ENCODE results near the gene TMEM95. TPM values are rescaled to one million over a fixed set of nuclear protein-coding genes. Genes with fewer than 3 reads are reported as not detected.
A peak's percentile ranks its signal among the peaks of the same experiment; 100 is the strongest.

Gene TMEM95
- total RNA-seq, 1 experiment from 2014 or later, result not detected

- H3K79me2 ChIP-seq (ENCODE audit: insufficient read depth, low read length), result peaks cover 20% of the 10 kb centered on the region; the same call in 1 of the 2 replicates
- peak overlapping the region; percentile 93; the same call in 1 of the 2 replicates for H3K9ac ChIP-seq (ENCODE audit: low read length)
- DNase-seq (ENCODE audit: low read depth, low spot score) (no peak), ATAC-seq (no peak)
- no peak overlapping the region; a peak in 1 of 4 replicates for H3K4me3 ChIP-seq (replicated peaks in 1 of 2; ENCODE audit: low read depth in 1 of 2, low read length in 2 of 2)
- H3K27me3 ChIP-seq (ENCODE audit: insufficient read depth, low read length), result no peaks in the 10 kb centered on the region
- CTCF ChIA-PET, result no interaction called here
- H3K9me3 ChIP-seq (ENCODE audit: control insufficient read depth in 1 of 2, insufficient read depth in 1 of 2, low read depth in 1 of 2, low read length in 2 of 2), result no peaks in the 10 kb centered on the region
- RAD21 ChIA-PET (ENCODE audit: low non-redundant PET in 1 of 2, low total read pairs in 2 of 2, uncharacterized antibody in 2 of 2, unreplicated experiment in 2 of 2), result no interaction called here
- H4K20me1 ChIP-seq (ENCODE audit: insufficient read depth), result no peaks in the 10 kb centered on the region
- peaks cover 3 to 29% of the 10 kb centered on the region in 2 experiments; a peak in 3 of 4 replicates for H3K4me1 ChIP-seq (ENCODE audit: control insufficient read depth in 1 of 2, insufficient read depth in 2 of 2, low read length in 2 of 2)
- H3K4me2 ChIP-seq (ENCODE audit: low read length), result peak overlapping the region; percentile 77
- TF ChIP-seq EZH2 (IDR thresholded peaks at IDR 0.05) (no peak), ELF1 (IDR thresholded peaks at IDR 0.05; ENCODE audit: borderline replicate concordance, low read depth) (no peak), MAX (IDR thresholded peaks at IDR 0.05) (no peak), TCF7L2 (IDR thresholded peaks at IDR 0.05; ENCODE audit: borderline replicate concordance, extremely low read depth, insufficient read depth, insufficient read length) (no peak), SP1 (IDR thresholded peaks at IDR 0.05; ENCODE audit: low read depth) (no peak), POLR2A (IDR thresholded peaks at IDR 0.05; ENCODE audit: borderline replicate concordance, extremely low read depth, insufficient read depth, insufficient read length) (no peak), REST (IDR thresholded peaks at IDR 0.05; ENCODE audit: low read depth) (no peak), CTCF (IDR thresholded peaks at IDR 0.05 in 2 of 3, conservative IDR thresholded peaks at IDR 0.05 in 1 of 3; ENCODE audit: borderline replicate concordance in 1 of 3, insufficient read depth in 1 of 3, low read depth in 2 of 3, low read length in 2 of 3) (no peak), EZH2phosphoT487 (IDR thresholded peaks at IDR 0.05; ENCODE audit: borderline replicate concordance) (no peak), FOSL1 (IDR thresholded peaks at IDR 0.05; ENCODE audit: low read depth) (no peak), RAD21 (IDR thresholded peaks at IDR 0.05; ENCODE audit: low read depth) (no peak), CEBPB (IDR thresholded peaks at IDR 0.05; ENCODE audit: low read depth) (no peak), EGR1 (IDR thresholded peaks at IDR 0.05; ENCODE audit: low read depth) (no peak), ZBTB33 (IDR thresholded peaks at IDR 0.05; ENCODE audit: extremely low read depth, insufficient replicate concordance, low read length) (no peak), ZFX (IDR thresholded peaks at IDR 0.05) (no peak), ATF3 (IDR thresholded peaks at IDR 0.05) (no peak), ZNF274 (IDR thresholded peaks at IDR 0.05; ENCODE audit: low read depth, low read length) (no peak), CBX3 (IDR thresholded peaks at IDR 0.05; ENCODE audit: low read depth) (no peak)
- BruUV-seq (replicated peaks), result no TSS peak
- peaks cover 0 to 6% of the 10 kb centered on the region in 2 experiments; a peak in 2 of 4 replicates for H3K36me3 ChIP-seq (ENCODE audit: control insufficient read depth in 1 of 2, insufficient read depth in 2 of 2, low read length in 2 of 2)
- H3K27ac ChIP-seq (ENCODE audit: low read depth, low read length), result peak overlapping the region; percentile 38
- intact Hi-C loops (cut with micrococcal nuclease), result no loop called here
- H2AFZ ChIP-seq (ENCODE audit: low read depth, low read length, poor library complexity, severe bottlenecking), result no peak overlapping the region
- H3K9me2 ChIP-seq (ENCODE audit: insufficient read depth), result no peaks in the 10 kb centered on the region
- POLR2A ChIA-PET, result interaction anchor here (1.5 to 2.0 kb wide), 3 partner anchors 14 to 17 kb away, joined by 4 to 11 read pairs (median 5); no protein-coding TSS in a partner anchor
Measured at GRCh38 chr17:7330638-7331015, 24.3 kb upstream of the TMEM95 start.
